GM21423 (cell line): ENCODE measurements around the gene KNDC1.
"Not testable (repeated sequence)": the region's sequence is repeated elsewhere in the genome, so short reads cannot be mapped to it uniquely, and the experiment has no call there.

Experiments
- ATAC-seq: cut with Tn5 transposase; IDR thresholded peaks from one replicate; pipeline ENCODE4 v1.9.1; 2021; ENCODE audit warnings: mild to moderate bottlenecking, moderate library complexity; ENCODE audit not compliant: unreplicated experiment

KNDC1 gene

GRCh38 chr10:133257489-133258065 is 97.6 kb downstream of the KNDC1 start:
- ATAC-seq: peak; percentile 10

DNA sequence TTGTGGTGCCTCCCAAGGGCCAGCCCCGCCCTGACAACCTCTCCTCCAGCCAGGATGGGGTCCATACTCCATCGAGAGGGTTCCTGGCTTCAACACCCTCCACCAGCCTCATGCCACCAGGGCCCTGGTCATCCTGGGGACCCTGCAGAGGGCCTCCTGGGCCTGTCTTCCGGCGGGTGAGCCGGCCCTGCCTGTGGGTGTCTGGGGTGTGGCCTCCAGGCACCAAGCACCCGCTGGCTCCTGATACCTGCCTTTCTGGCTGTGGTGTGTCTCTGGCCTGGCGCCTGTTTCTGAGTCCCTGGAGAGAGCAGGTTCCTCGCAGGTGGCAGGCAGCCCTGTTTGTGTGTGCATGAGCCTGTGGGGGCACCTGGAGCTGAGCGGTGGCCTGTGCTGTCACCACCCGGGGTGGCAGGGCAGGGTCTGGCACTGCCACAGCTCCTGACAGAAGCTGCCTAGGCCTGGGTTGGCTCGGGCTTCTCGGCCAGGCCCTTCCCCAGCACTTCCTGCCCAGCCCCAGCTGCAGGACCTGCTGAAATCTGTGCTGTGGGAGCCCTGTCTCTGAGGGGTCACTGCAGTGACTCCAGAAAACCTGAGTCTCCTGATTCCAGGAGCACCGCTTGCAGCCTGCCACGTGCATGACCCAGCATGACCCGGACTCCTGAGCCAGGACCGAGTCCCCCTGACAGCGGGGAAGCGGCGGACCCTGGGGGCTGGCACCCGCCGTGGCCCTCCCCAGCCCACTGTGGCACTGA is 98.2 kb downstream of the KNDC1 start:
- peak; percentile 23 for ATAC-seq

GRCh38 chr10:133258818-133259601 is 99.0 kb downstream of the KNDC1 start:
- ATAC-seq: no peak

GRCh38 chr10:133259602-133259989 is 99.6 kb downstream of the KNDC1 start:
- ATAC-seq: no peak

DNA sequence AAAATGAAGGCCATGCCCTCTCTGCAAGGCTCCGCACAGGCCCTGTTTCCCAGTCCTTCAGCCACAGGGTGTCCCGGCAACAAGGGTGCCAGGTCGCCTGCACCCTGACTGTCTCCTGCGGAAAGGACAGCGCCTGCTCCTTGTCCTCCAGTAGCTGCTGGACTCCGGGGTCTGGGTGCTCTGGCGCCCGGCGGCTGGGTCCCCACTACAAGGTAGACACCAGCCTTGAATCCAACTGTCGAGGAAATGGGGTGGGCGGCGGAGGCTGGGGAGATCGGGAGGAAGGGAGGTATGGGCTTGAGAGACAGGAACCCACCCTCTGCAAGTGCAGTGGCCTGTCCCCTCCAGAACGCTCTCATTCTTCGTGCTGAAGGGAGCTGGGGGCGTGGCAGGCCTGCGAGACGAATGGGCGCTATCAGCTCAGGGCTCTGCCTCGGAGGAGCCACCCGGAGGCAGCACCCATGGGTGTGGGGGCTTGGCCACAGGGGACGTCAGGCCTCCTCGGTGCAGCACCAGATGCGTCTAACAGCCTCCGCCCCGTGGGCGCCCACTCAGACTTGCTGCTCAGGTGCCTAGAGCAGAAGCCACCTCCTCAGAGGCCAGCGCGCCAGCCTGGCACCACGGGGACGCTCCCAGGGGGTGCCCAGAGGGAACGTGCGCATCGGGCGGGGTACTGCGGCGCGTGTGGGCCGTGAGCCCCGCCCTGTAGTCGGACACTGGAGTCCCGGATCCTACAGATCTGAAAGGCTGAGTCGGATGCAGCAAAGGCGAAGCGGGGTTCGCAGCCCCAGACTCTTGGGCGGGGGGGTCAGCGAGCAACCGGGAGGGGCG is 101.1 kb downstream of the KNDC1 start:
- ATAC-seq: peak; percentile 42

DNA sequence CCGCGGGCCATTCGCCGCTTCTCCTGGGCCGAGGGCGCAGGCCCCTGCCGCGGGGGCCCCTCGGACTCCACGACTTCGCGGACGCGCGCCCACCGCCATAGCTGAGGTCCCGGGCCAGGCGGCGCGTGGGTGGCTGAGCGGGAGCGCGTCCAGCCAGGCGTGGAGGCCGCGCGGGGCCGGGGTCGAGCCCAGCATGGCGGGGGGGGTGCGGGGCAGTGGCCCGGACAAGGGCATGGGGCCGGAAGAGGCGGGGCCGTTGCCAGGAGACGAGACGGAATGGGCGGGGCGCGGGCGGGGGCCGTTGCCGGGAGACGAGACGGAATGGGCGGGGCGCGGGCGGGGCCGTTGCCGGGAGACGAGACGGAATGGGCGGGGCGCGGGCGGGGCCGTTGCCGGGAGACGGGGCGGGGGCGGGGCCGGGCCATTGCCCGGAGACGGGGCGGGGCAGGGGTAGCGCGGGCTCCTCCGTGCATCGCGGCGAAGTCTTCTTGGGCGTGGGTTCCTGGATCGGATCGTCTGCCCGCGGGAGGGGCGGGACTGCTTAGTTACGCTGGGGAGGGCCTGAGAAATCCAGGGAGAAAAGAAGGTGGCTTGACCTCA is 101.8 kb downstream of the KNDC1 start:
- peak; percentile 51 for ATAC-seq

GRCh38 chr10:133262696-133263095 is 102.7 kb downstream of the KNDC1 start:
- no peak for ATAC-seq

GRCh38 chr10:133263674-133264073 is 103.7 kb downstream of the KNDC1 start:
- ATAC-seq: no peak

DNA sequence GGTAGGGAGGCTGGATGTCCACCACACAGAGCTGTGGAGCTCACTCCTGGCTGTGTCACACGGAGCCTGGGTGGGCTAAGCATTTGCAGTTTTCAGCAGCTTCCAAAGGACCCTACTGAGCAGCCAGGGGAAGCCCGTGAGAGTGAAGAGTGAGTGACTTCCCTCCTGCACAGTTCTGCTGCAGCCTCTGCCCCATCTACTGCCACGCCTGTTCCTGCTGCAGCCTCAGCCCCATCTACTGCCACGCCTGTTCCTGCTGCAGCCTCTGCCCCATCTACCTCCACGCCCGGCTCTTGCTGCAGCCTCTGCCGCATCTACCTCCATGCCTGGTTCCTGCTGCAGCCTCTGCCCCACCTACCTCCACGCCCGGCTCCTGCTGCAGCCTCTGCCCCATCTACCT is 104.4 kb downstream of the KNDC1 start:
- no peak for ATAC-seq

- ATAC-seq: not testable (repeated sequence)
Measured at GRCh38 chr10:133265052-133265451, 105.0 kb downstream of the KNDC1 start.

- no peak for ATAC-seq
Measured at GRCh38 chr10:133266056-133266795, 106.2 kb downstream of the KNDC1 start.

GRCh38 chr10:133267293-133267692 is 107.3 kb downstream of the KNDC1 start:
- ATAC-seq: no peak

DNA sequence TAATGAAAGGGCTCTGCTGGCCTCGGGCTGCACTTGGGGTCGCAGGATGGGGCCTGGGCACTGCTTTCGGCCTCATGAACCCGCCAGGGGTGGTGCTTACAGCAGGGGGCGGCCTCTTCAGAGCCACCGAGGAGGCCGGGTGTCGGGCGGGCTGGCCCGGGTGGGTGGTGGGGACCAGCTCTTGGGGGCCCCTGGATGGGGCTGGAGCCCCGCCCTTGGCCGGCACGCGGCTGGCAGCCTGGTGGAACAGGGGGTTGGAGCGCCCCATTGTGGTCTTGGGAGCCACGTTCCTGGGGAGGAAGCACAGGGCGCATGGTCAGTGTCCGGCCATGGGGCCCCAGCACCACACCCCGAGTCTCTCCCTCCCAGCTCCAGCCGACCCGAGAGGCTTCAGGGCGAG is 107.8 kb downstream of the KNDC1 start:
- ATAC-seq: no peak

DNA sequence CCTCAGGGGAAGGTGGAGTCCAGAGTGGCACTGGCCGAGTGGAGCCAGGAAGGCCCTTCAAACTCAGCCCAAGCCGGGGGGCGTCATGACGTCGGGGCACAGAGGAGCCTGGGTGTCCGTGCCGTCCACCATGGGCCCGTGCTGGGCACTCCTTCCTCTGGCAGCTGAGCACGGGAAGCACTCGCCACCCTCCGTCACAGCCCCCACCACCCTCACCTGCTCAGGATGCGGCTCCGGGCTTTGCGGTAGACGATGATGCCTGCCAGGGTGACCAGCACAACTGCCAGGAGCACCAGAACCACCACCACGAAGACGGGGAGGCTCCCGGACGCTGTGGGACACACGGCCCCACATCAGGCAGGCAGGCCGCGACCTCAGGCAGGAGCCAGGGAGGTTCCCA is 108.5 kb downstream of the KNDC1 start:
- ATAC-seq: no peak

DNA sequence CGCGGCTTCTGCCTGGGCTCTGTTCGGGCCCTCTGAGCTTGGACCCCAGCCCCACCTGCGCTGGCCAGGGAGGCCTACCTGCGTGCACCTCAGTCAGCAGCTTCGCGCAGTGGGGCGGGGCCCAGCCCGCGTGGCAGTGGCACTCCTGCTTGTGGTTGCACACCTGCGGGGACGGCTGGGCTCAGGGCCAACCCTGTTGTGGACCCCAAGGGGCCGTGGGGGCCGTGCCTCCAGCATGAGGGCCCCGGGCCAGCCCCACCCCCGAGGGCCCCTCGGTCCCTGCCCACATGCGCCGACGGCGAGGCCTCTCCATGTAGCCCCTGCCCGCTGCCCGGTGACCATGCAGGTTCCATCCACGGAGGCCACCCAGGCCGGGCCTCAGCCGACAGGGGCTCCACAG is 109.3 kb downstream of the KNDC1 start:
- no peak for ATAC-seq

DNA sequence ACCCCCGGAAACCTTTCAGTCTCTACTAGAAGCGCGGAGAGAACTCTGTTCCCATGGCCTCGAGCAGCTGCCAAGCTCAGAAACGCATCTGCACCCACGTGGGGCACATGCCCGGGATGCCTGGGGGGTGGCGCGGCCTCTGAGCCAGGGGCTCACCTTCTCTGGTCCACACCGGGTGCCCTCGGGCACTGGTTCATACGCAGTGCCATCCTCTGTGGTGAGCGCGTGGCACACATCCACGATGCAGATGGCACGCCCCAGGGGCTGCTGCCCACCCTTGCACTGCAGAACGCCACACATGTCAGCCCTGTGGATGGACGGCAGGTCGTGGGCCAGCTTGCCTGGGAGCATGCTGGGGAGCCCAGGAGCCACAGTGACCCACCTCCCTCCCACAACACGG is 110.2 kb downstream of the KNDC1 start:
- ATAC-seq: no peak

DNA sequence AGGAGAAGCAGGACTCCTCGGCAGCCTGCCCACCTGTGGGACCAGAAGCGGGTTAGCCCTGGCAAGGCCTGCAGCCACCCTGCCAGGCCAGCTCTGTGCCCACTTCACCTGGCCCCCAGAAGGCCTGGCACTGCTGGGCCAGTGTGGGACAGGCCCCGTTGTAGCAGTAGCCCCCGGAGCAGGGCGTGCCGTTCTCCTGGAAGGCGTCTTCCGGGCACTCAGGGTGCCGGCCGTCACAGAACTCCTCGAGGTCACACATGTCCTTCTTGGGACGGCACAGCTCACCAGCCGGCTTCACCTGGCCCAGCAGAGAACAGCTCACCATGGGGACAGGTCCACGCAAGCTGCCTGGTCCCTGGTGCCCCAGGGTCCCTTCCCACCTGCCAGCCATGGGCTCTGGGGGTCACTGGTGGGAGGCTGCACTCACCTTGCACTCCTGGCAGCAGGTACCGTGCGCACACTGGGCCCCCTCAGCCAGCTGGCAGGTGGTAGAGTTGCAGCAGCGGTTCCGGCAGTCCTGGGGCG is 110.8 kb downstream of the KNDC1 start:
- ATAC-seq: no peak

- ATAC-seq: no peak
Measured at GRCh38 chr10:133271521-133272300, 111.7 kb downstream of the KNDC1 start.
